ENCODE data around the gene CARD8. TPM values are rescaled to one million over a fixed set of nuclear protein-coding genes. Genes with fewer than 3 reads are reported as not detected.

The CARD8 gene, protein sequence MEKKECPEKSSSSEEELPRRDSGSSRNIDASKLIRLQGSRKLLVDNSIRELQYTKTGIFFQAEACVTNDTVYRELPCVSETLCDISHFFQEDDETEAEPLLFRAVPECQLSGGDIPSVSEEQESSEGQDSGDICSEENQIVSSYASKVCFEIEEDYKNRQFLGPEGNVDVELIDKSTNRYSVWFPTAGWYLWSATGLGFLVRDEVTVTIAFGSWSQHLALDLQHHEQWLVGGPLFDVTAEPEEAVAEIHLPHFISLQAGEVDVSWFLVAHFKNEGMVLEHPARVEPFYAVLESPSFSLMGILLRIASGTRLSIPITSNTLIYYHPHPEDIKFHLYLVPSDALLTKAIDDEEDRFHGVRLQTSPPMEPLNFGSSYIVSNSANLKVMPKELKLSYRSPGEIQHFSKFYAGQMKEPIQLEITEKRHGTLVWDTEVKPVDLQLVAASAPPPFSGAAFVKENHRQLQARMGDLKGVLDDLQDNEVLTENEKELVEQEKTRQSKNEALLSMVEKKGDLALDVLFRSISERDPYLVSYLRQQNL
- total RNA-seq: 12.5 and 14.2 TPM in 2 replicates

DNA sequence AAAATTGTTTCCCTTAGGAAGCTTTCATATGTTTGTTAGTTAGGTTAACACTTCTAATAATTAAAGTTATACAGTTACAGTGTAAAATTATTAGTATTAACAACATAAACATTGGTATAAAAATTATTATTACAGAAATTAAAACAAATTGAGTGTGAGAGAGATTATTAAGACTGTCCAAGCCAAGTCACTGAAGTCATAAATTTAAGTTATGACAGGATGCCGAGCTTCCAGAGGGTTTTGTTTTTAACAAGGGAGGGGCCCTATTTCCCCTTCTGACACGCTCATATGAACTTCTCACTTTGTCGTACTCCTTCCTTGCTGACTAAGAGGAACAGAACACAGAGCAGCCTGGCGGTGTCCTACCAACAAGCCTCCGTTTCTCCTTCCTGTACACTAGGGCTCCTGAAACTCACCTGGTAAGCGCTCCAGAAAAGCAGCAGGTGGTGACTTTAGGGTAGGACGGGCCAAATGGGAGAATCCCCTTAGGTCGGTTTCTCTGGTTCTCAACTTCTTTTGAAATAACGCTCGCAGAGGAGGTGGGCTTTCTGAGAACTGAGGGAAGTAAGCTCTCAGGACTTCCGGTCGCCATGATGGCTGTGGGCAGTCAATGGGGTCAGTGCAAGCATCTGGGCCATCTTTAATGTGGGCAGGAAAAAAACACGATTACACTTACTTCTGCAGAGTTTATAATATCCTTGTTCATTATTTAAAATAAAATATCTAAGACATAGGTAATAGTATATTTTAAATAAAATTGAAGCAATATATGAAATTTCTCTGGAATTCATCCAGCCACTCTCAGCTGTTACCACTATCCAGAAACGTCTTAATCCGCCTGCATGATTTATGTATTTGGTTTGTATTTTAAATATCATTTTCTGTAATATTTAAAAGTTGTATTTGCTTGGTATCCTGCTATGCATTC is at the start of gene CARD8:
TSS of gene CARD8 (minus strand) at position 537 of the 928 bp plus-strand sequence. CDS start 14,892 bp downstream, outside the sequence.

DNA sequence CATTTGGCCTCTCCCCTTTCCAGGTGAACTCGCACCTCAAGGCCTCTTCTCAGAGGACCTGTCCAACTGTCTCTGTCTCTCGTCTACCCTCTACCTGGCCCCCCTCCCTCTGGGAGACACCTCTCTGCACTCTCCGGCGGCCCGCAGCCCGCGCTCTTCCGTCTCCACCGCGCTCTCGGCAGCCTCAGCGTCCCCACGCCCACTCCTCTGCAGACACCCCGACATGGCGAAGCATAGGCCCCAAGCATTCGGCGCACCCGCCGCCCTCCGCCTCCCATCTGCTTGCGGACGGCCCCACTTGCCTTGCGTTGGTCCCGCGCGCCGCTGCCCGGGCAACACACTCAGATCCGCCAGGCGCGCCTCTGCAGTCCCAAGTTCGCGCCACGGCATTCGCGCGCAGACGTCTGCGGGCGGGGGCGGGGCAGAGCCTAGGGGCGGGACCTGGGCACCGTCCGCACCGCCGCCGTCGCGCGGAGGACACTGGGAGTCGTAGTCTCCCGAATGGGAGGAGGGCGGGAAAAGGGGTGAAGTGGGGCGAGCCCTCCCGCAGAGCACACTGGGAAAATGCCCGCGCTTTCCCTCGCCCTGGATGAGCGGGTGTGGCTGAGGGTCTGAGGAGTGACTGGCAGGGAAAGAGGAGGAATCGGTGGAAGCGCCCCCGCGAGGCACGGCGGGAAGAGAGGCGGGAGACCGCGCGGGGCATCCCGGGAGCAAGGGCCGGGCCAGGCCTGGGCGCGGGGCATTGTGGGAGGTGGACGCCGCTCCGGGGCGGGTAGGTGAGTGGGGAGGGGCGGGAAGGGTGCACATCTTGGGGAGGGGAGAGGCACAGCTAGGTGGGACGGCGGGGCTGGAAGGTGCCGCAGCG is 85.5 kb downstream of the CARD8 start, which contains the start of the genes LIG1 and ZSWIM9:
TSS of gene LIG1 (minus strand) at position 406 of the 865 bp plus-strand sequence. CDS start 4,778 bp downstream, outside the sequence.
TSS of gene ZSWIM9 (plus strand) at position 742 of the 865 bp plus-strand sequence. CDS start 1,123 bp downstream, outside the sequence.

Other genes starting within 250 kb of the CARD8 start
- not detected in 2 replicates for gene CABP5, start 211.8 kb downstream of the CARD8 start, total RNA-seq
- gene PLA2G4C, start 145.1 kb downstream of the CARD8 start, total RNA-seq: 3.0 and 31.0 TPM in 2 replicates
- gene LIG1, start 85.6 kb downstream of the CARD8 start, total RNA-seq: 11.8 and 14.5 TPM in 2 replicates
- 2.2 and 2.5 TPM in 2 replicates for gene ZSWIM9, start 85.2 kb downstream of the CARD8 start, total RNA-seq
- 0.26 TPM in 1 of 2 replicates, not detected in the other for gene ZNF114, start 14.2 kb upstream of the CARD8 start, total RNA-seq
- gene EMP3, start 69.6 kb upstream of the CARD8 start, total RNA-seq: 509 and 704 TPM in 2 replicates
- gene TMEM143, start 108.0 kb upstream of the CARD8 start, total RNA-seq: 4.3 and 4.6 TPM in 2 replicates
- not detected in 2 replicates for gene SYNGR4, start 108.5 kb upstream of the CARD8 start, total RNA-seq
- gene KDELR1, start 135.6 kb upstream of the CARD8 start, total RNA-seq: 44.0 and 48.9 TPM in 2 replicates
- gene GRIN2D, start 137.8 kb upstream of the CARD8 start, total RNA-seq: 0.17 and 0.63 TPM in 2 replicates
- 8.7 and 17.1 TPM in 2 replicates for gene GRWD1, start 190.1 kb upstream of the CARD8 start, total RNA-seq
- gene KCNJ14, start 199.7 kb upstream of the CARD8 start, total RNA-seq: 0.16 and 0.26 TPM in 2 replicates
- gene CYTH2, start 213.5 kb upstream of the CARD8 start, total RNA-seq: 31.7 and 37.0 TPM in 2 replicates

Measured in bronchial smooth muscle cell (primary cell).